GM19395 (cell line): ENCODE results near the gene TMEM14A.
A peak's percentile ranks its signal among the peaks of the same experiment; 100 is the strongest.
"Not testable (repeated sequence)": the region's sequence is repeated elsewhere in the genome, so short reads cannot be mapped to it uniquely, and the experiment has no call there.

ENCODE experiments used
- ATAC-seq: cut with Tn5 transposase; IDR thresholded peaks from one replicate; pipeline ENCODE4 v1.9.1; 2021; ENCODE audit warnings: mild to moderate bottlenecking, moderate library complexity; ENCODE audit not compliant: unreplicated experiment

The TMEM14A gene

GRCh38 chr6:52655941-52656340, 15.0 kb upstream of the TMEM14A start:
- ATAC-seq = not testable (repeated sequence)

GRCh38 chr6:52657870-52658269, 13.0 kb upstream of the TMEM14A start:
- no peak for ATAC-seq

GRCh38 chr6:52661551-52661950, 9.4 kb upstream of the TMEM14A start:
- no peak for ATAC-seq

- no peak for ATAC-seq
Measured at GRCh38 chr6:52662031-52662430, 8.9 kb upstream of the TMEM14A start.

GRCh38 chr6:52663120-52663935, 7.6 kb upstream of the TMEM14A start:
- peak; percentile 44 for ATAC-seq

- no peak for ATAC-seq
Measured at GRCh38 chr6:52663936-52664185, 7.1 kb upstream of the TMEM14A start.

- peak; percentile 90 for ATAC-seq
Measured at GRCh38 chr6:52664186-52664990, 6.5 kb upstream of the TMEM14A start.

- no peak for ATAC-seq
Measured at GRCh38 chr6:52664991-52665686, 5.8 kb upstream of the TMEM14A start.

- no peak for ATAC-seq
Measured at GRCh38 chr6:52666071-52666470, 4.8 kb upstream of the TMEM14A start.

- ATAC-seq = no peak
Measured at GRCh38 chr6:52666523-52666922, 4.4 kb upstream of the TMEM14A start.

GRCh38 chr6:52667572-52667971, 3.3 kb upstream of the TMEM14A start:
- peak; percentile 27 for ATAC-seq

- no peak for ATAC-seq
Measured at GRCh38 chr6:52671676-52672075, 763 bp downstream of the TMEM14A start.

- no peak for ATAC-seq
Measured at GRCh38 chr6:52672412-52673025, 1.6 kb downstream of the TMEM14A start.

GRCh38 chr6:52674666-52675065, 3.8 kb downstream of the TMEM14A start:
- ATAC-seq = no peak

GRCh38 chr6:52675372-52675771, 4.5 kb downstream of the TMEM14A start:
- ATAC-seq = no peak

GRCh38 chr6:52676631-52677030, 5.7 kb downstream of the TMEM14A start:
- not testable (repeated sequence) for ATAC-seq

- no peak for ATAC-seq
Measured at GRCh38 chr6:52681416-52681815, 10.5 kb downstream of the TMEM14A start.

- ATAC-seq = no peak
Measured at GRCh38 chr6:52686878-52687699, 16.2 kb downstream of the TMEM14A start.

GRCh38 chr6:52689857-52690256, 18.9 kb downstream of the TMEM14A start:
- ATAC-seq = no peak

- ATAC-seq = no peak
Measured at GRCh38 chr6:52691718-52692117, 20.8 kb downstream of the TMEM14A start.
